ENCODE results near the gene PKLR.
"Not testable (repeated sequence)": the region's sequence is repeated elsewhere in the genome, so short reads cannot be mapped to it uniquely, and the experiment has no call there.

Gene PKLR

GRCh38 chr1:155301342-155301841 lies at the start of gene PKLR:
PKLR (minus strand) TSS chr1:155301438; CDS start chr1:155301395, 43 bp downstream.
- no peak for TF ChIP-seq CTCF (IDR thresholded peaks at IDR 0.05; ENCODE audit: low read depth, low read length)
- H3K9me3 ChIP-seq (ENCODE audit: severe bottlenecking), result peaks cover 2% of the 10 kb centered on the region
- H3K27me3 ChIP-seq (ENCODE audit: insufficient read depth, low read depth, severe bottlenecking), result no peaks in the 10 kb centered on the region
- no peak within 1 kb of the TSS for H3K4me3 ChIP-seq (ENCODE audit: low read depth, low read length)
- no peak for DNase-seq
- no peak within 1 kb of the TSS for H3K27ac ChIP-seq
- H3K36me3 ChIP-seq, result no peaks in the 10 kb centered on the region

- Histone ChIP-seq H3K4me3 (ENCODE audit: low read depth, low read length) (no peak overlapping the region), H3K27ac (no peak overlapping the region), H3K27me3 (ENCODE audit: insufficient read depth, low read depth, severe bottlenecking) (no peaks in the 10 kb centered on the region), H3K36me3 (peaks cover 90% of the 10 kb centered on the region), H3K9me3 (ENCODE audit: severe bottlenecking) (no peaks in the 10 kb centered on the region)
- no peak for TF ChIP-seq CTCF (IDR thresholded peaks at IDR 0.05; ENCODE audit: low read depth, low read length)
- DNase-seq, result no peak
Observed at GRCh38 chr1:155342842-155343241, 41.6 kb upstream of the PKLR start.

GRCh38 chr1:155339515-155340097 lies 38.4 kb upstream of the PKLR start:
- Histone ChIP-seq H3K27ac (no peak overlapping the region), H3K4me3 (ENCODE audit: low read depth, low read length) (no peak overlapping the region), H3K27me3 (ENCODE audit: insufficient read depth, low read depth, severe bottlenecking) (no peaks in the 10 kb centered on the region), H3K36me3 (peaks cover 91% of the 10 kb centered on the region), H3K9me3 (ENCODE audit: severe bottlenecking) (no peaks in the 10 kb centered on the region)
- no peak for TF ChIP-seq CTCF (IDR thresholded peaks at IDR 0.05; ENCODE audit: low read depth, low read length)
- DNase-seq, result no peak

- DNase-seq, result no peak
- no peak overlapping the region for H3K27ac ChIP-seq
- peaks cover 76% of the 10 kb centered on the region for H3K36me3 ChIP-seq
- H3K9me3 ChIP-seq (ENCODE audit: severe bottlenecking), result no peaks in the 10 kb centered on the region
- no peaks in the 10 kb centered on the region for H3K27me3 ChIP-seq (ENCODE audit: insufficient read depth, low read depth, severe bottlenecking)
- TF ChIP-seq CTCF (IDR thresholded peaks at IDR 0.05; ENCODE audit: low read depth, low read length), result no peak
- no peak overlapping the region for H3K4me3 ChIP-seq (ENCODE audit: low read depth, low read length)
Observed at GRCh38 chr1:155334962-155335361, 33.7 kb upstream of the PKLR start.

GRCh38 chr1:155329980-155330598 lies 28.9 kb upstream of the PKLR start:
- H3K27me3 ChIP-seq (ENCODE audit: insufficient read depth, low read depth, severe bottlenecking), result no peaks in the 10 kb centered on the region
- peak; percentile 28 for DNase-seq
- H3K9me3 ChIP-seq (ENCODE audit: severe bottlenecking), result no peaks in the 10 kb centered on the region
- H3K27ac ChIP-seq, result no peak overlapping the region
- H3K4me3 ChIP-seq (ENCODE audit: low read depth, low read length), result no peak overlapping the region
- TF ChIP-seq CTCF (IDR thresholded peaks at IDR 0.05; ENCODE audit: low read depth, low read length), result no peak
- H3K36me3 ChIP-seq, result peaks cover 81% of the 10 kb centered on the region

- H3K9me3 ChIP-seq (ENCODE audit: severe bottlenecking); DNase-seq; H3K4me3 ChIP-seq (ENCODE audit: low read depth, low read length); H3K27me3 ChIP-seq (ENCODE audit: insufficient read depth, low read depth, severe bottlenecking); H3K27ac ChIP-seq: not testable (repeated sequence)
- H3K36me3 ChIP-seq, result peaks cover 77% of the 10 kb centered on the region
Observed at GRCh38 chr1:155328856-155329255, 27.6 kb upstream of the PKLR start.
